Measurements from ENCODE around the gene NDUFS6.

Gene NDUFS6

DNA sequence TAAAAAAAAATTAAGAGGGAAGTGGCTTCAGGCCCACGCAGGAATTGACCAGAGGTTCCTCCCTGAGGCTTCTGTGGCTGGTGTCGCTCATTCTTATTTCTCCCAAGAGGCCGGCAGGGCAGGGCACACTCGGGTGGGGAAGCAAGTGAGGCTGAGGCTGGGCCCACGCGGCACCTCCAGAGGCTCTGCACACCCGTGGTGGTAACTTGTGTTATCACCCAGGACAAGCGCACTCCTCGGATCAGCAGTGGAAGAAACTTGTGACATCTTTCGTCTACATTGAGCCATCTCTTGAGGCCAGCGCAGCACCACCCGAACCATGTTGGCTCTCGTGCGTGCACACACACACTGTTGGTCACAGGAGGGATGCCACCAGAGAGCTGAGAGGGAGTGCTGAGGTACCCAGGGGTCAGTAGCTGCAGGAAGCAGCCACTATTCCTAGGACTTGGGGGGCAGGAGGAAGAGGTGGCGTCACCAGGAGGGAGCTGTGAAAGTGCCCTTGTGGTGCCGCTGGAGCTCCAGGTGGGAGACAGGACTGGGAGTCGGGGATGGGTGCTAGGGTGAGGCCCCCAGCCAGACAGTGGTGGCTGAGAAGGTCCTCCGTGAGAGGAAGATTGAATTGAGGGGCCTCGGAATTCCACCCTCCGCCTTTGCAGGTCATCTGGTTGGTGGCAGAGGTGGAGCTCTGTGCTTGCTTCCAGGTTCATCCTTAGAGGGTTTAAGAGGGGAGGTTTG, 6.4 kb downstream of the NDUFS6 start:
- TF ChIP-seq, protein P1, sequence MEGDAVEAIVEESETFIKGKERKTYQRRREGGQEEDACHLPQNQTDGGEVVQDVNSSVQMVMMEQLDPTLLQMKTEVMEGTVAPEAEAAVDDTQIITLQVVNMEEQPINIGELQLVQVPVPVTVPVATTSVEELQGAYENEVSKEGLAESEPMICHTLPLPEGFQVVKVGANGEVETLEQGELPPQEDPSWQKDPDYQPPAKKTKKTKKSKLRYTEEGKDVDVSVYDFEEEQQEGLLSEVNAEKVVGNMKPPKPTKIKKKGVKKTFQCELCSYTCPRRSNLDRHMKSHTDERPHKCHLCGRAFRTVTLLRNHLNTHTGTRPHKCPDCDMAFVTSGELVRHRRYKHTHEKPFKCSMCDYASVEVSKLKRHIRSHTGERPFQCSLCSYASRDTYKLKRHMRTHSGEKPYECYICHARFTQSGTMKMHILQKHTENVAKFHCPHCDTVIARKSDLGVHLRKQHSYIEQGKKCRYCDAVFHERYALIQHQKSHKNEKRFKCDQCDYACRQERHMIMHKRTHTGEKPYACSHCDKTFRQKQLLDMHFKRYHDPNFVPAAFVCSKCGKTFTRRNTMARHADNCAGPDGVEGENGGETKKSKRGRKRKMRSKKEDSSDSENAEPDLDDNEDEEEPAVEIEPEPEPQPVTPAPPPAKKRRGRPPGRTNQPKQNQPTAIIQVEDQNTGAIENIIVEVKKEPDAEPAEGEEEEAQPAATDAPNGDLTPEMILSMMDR (conservative IDR thresholded peaks at IDR 0.05): no peak
- no peak overlapping the region for H3K27ac ChIP-seq

DNA sequence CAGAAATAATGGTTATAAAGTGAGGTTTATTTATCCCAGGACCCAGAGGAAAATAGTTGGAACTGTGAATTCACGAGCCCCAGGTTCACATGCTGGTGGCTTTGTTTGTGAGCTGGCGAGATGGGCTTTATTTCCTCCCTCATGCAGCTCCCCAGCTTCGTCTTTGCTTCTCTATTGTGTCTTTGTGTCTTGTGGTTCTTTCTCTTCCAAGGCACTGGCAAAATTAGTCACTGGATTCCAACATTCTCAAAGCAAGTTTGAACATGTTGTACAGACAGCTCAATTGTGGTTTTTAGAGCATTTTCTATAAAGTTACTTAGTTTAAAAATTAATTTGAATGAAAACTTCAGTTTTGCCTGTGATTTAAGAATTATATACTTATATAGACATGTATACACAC, 7.2 kb downstream of the NDUFS6 start:
- TF ChIP-seq, protein P1 (conservative IDR thresholded peaks at IDR 0.05): no peak
- H3K27ac ChIP-seq: no peak overlapping the region

DNA sequence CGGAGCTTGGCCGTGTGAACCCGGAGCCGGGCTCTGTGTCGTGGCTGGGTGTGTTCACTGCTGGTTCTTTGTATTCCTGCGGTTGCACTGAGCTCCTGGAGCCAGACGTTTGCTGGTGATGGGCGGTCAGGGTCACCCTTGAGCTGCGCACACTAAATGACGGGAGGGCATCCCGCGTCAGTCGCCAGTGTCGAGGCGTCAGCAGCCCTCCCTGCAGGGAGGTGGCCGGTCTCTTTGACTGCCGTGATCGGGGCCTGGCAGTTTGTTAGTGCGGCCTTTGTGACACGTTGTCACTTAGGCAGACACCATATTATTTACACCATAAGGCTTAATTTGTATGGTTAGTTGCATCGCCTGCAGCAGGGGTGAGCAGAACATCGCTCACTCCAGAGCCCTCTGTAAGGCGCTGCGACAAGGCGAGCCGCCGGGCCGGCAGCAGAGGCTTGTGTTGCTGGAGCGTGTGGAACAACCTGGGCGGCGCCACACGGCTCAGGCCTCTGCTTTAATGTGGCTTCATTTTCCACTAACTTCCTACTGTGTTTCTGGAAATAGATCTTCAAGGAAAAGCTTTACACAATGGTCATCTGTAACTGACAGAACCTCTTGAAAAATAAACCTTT, 8.3 kb downstream of the NDUFS6 start:
- H3K27ac ChIP-seq: no peak overlapping the region
- TF ChIP-seq, protein P1 (conservative IDR thresholded peaks at IDR 0.05): no peak

DNA sequence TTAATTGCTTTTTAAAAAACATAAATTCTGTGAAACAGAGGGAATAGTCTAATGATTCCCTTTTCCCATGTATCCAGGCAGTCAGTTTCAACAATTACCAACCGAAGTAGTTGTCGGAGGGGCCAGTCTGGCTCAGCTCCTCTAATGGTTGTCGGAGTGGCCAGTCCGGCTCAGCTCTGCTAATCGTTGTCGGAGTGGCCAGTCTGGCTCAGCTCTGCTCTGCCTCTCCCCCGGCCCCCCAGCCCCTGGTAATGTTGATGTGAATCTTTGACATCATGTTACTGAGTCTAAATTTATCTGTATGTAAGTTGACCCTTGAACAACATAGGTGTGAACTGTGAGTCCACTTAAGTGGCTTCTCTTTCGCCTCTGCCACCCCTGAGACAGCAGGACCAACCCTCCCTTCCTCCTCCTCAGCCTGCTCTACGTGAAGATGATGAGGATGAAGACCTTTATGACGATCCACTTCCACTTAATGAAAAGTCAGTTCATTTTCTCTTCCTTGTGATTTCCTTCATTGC, 9.4 kb downstream of the NDUFS6 start:
- TF ChIP-seq, protein P1 (conservative IDR thresholded peaks at IDR 0.05): no peak
- H3K27ac ChIP-seq: no peak overlapping the region

DNA sequence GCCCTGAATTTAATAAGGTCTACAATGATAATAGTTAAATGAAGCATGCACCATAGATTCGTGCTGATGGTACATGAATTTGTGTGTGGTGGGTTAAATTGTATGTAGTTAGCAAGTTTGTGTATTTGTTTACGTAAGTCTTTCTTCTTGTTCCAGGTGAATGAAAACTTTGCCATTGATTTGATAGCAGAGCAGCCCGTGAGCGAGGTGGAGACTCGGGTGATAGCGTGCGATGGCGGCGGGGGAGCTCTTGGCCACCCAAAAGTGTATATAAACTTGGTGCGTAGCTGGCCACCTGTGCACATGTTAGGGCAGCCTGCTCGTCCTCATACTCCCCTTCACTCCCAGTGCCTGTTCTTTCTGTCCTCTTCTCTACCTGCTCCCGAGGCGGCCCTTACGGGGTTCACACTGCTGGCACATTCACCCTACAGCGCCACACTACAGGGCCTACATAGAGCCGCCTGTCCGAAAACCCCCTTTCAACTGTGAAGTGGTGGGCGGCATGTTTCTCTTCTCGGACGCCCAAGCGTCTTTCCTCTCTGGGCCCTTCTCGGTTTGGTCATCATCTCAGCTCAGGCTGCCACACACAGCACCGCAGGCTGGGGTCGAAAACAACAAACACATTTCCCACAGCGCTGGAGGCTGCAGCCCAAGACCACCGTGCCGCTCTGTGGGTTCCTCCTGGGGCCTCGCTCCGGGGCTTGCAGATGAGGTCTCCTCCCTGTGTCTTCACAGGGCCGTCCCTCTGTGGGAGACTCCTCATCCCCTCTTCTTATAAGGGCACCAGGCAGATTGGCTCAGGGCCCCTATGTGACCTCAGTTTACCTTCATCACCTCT, 13.2 kb downstream of the NDUFS6 start:
- H3K27ac ChIP-seq: no peak overlapping the region
- TF ChIP-seq, protein P1 (conservative IDR thresholded peaks at IDR 0.05): no peak

DNA sequence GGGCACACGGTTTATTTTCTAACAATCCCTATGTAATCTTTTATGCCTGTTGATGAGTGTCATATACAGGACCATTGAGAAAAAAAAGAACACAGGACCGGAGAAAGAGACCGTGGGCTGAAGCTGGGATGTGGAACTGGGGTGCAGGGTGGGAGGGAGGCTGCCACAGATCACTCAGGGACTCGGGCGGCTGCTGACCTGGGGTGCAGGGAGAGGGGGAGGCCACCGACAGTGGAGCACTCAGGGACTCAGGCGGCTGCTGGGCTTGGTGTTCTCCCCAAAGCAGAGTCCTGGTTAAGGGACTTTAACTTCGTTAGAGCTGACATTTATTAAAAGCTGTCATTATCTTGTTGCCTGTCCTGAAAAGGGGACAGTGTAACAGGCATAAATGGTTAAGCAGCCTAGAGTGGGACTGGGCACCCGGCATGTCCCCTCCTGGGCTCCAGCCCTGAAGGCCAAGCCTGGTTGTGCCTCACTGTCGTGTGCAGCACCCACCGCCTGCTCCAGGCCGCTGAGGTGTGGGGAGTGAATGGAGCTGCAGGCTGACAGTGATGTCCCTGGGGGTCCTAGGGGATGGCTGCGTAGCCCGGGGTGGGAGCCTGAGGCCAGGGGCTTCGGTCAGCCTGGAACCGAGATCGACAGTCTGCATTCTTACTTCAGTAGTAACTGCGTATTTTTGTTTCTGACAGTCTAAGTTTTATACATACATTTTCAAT, 14.0 kb downstream of the NDUFS6 start:
- TF ChIP-seq, protein P1 (conservative IDR thresholded peaks at IDR 0.05): no peak
- no peak overlapping the region for H3K27ac ChIP-seq

Measured in VCaP (cell line).